GM13977 (cell line): ENCODE data around the gene ALG12.

ENCODE experiments used
- DNase-seq: peaks from one replicate; pipeline ENCODE4 v3.0.0; 2012; ENCODE audit warnings: low spot score
- CTCF ChIP-seq: IDR thresholded peaks from 2 replicates; pipeline ENCODE4 v1.5.1; 2012; ENCODE audit warnings: mild to moderate bottlenecking, control low read depth; ENCODE audit not compliant: insufficient read depth; ENCODE audit errors: extremely low read depth, missing control alignments
- in situ Hi-C: fragments of 300-500 bp; cut with MboI; formaldehyde crosslinking; loops from one replicate; pipeline ENCODE4 v1.12.0; 2022; ENCODE audit warnings: low sequenced_read_pairs, low pct_unique_long_range_greater_than_20kb, mixed read lengths, inconsistent platforms; ENCODE audit not compliant: unreplicated experiment

ALG12 gene

DNA sequence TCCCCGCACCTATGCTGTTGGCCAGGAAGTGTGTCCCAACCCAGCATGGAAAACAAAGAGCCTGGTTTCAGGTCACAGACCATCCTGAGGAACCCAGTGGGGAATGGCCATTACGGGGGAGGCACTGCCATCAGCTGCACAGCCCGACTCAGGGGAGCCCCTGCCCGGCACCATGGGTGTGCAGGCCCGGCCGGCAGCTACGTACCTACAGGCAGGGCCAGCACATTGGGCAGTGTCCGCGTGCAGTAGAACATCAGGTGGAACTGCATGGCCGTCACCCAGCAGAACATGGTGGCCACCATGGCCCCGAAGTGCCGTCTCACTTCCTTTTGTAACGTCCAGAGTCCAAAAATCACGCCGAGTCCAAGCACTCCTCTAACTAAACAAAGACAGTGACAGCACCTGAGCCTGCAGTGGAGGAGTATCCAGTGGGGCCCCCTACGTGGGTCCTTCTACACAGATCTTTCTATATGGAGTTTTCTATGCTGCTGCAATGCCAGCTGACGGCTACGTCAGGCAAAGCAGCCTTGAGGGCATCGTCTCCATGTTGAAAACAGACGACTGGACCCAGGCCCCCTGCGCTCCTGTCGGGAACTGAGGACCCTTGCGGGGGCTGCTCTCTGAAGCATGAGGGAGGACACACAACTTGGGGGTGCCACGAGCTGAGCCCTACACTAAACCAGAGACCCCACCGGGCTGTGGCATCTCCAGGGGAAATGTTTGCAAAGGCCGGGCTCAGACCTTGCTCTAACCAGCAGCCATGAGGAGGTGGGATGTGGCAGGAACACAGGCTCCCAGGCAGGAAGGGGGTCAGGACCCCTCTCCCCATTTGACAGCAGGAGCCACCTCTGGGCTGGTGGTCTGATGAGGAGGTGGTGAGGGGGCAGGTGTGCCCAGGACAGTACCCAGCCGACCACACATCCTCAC, 7.7 kb downstream of the ALG12 start:
- in situ Hi-C loops = no loop called here
- DNase-seq = no peak
- no peak for TF ChIP-seq CTCF

GRCh38 chr22:49909476-49910205, 8.6 kb downstream of the ALG12 start:
- in situ Hi-C loops = no loop called here
- DNase-seq = no peak
- no peak for TF ChIP-seq CTCF

DNA sequence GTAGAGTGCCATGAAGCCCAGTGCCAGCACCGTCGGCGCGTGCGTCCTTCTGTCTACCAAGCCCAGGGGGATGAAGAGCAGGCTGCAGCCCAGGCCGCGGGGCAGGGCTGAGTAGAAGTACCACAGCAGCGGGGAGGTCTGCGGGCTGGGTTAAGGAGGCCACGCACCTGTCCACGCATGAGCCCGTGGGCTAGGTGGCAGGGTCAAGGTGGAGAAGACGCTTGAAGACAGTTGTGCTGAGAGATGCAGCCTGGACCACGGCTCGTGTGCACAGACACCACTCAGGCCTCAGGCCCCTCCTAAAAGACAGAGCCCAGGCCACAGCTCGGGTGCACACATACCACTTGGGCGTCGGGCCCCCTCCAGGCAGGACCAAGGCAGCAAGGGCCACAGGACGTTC, 10.4 kb downstream of the ALG12 start:
- no peak for DNase-seq
- TF ChIP-seq CTCF = no peak
- in situ Hi-C loops = no loop called here

DNA sequence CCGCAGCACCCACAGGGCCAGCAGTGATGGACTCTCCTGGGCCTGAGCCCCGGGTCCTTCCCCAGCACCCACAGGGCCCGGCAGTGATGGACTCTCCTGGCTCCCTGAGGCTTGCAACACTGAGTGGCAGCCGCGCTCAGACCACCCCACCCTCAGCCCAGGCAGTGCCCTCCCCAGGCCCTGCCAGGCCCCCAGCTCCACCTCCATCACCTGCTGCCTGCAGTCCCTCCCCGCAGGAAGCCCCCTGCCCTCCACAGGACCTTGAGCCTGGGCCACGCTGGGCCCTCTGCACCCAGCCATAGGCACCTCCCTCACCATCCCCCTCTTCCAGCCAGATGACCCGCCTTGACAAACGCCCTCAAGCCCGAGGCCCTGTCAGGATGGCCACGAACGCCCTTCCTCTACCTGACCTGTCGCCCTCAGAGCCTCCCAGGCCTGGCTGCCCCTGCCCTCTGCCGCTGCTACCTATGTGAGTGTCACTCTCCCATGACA, 11.4 kb downstream of the ALG12 start:
- in situ Hi-C loops = no loop called here
- TF ChIP-seq CTCF = no peak
- no peak for DNase-seq

DNA sequence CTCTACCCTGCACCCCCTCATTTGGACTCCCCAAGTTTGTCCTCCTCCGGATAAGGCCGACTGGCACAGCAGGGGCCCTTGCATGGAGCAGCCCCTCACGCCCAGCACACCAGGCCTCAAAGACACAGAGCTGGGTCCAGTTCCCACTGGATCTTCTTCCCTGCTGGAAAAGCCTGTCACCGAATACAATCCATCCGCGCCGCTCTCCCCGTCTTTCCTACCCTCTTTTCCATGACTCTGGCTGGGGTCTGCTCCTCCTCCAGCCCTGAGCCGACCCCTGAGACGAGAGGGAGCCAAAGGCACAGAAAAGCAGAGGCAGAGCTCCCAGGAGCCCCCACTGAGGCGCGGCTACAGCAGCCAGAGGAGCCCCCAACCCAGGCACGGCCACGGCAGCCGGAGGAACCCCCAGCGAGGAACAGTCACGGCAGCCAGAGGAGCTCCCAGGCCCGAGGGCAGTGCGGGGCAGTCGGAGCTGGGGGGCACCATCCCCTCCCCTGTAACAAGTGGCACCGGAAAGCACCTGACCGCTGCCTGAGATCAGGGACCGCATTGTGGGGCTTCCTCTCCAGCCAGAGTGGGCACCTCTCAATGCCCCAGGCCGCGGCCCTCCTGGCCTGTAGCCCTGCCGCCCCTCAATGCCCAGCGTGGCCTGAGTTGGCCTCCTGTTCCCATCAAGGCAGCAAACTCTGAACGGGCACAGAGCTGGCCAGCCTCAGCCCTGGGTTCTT, 12.0 kb downstream of the ALG12 start:
- in situ Hi-C loops = no loop called here
- no peak for DNase-seq
- no peak for TF ChIP-seq CTCF

DNA sequence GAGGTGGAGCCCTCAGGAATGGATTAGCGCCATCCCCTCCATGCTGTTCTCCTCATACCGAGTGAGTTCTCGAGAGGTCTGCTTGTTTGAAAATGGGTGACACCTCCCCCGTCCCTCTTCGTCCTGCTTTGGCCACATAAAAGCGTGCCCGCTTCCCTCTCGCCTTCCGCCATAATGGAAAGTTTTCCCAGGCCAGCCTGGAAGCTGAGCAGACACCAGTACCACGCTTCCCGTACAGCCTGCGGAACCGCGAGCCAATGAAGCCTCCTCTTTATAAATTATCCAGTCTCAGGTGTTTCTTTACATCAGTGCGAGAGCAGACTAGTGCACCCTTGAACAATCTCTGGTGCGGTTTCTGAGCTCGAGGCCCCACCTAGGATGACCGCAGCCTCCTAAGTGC, 12.8 kb downstream of the ALG12 start:
- in situ Hi-C loops = no loop called here
- DNase-seq = no peak
- TF ChIP-seq CTCF = no peak
